Measurements from ENCODE around the gene GLYATL3.
"Not testable (repeated sequence)": the region's sequence is repeated elsewhere in the genome, so short reads cannot be mapped to it uniquely, and the experiment has no call there.

Gene GLYATL3

GRCh38 chr6:49499623-49500022, at the start of gene GLYATL3:
Gene GLYATL3, plus strand, starts transcription at chr6:49499923. Its CDS starts 12,068 bp downstream, at chr6:49511991.
- Histone ChIP-seq H3K27me3 (replicated peaks; ENCODE audit: control insufficient read depth, insufficient read depth, low read length) (no peaks in the 10 kb centered on the region), H3K4me1 (ENCODE audit: control insufficient read depth, insufficient read depth, low read length) (no peaks in the 10 kb centered on the region), H3K36me3 (ENCODE audit: control insufficient read depth, insufficient read depth, low read length, severe bottlenecking) (no peaks in the 10 kb centered on the region), H3K4me3 (ENCODE audit: low read length) (no peak within 1 kb of the TSS), H3K9ac (ENCODE audit: low read length) (no peak within 1 kb of the TSS), H3K9me3 (ENCODE audit: control insufficient read depth, low read length) (no peaks in the 10 kb centered on the region)
- no peak for DNase-seq (ENCODE audit: low read depth)

DNA sequence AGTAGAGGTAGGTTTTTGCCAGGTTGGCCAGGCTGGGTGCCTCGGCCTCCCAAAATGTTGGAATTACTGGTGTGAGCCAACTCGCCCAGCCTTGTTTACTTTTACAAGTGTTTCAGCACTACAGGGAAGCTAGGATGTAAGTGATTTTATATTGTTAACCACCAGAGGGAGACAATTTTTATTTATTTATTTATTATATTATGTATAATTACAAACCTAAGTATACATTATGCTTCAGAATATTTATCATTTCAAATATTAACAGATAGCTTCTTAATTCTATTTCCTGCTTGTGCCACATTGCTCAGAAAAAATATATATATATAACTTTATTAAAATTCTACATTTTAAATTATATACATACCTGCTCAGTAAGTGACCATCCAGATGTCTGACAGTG, 46.5 kb upstream of the GLYATL3 start:
- H3K36me3 ChIP-seq (ENCODE audit: control insufficient read depth, insufficient read depth, low read length, severe bottlenecking), result peaks cover 60% of the 10 kb centered on the region
- H3K27me3 ChIP-seq (replicated peaks; ENCODE audit: control insufficient read depth, insufficient read depth, low read length), result no peaks in the 10 kb centered on the region
- H3K4me3 ChIP-seq (ENCODE audit: low read length), result no peak overlapping the region
- DNase-seq (ENCODE audit: low read depth), result peak; percentile 42
- H3K9me3 ChIP-seq (ENCODE audit: control insufficient read depth, low read length), result no peaks in the 10 kb centered on the region
- H3K4me1 ChIP-seq (ENCODE audit: control insufficient read depth, insufficient read depth, low read length), result peaks cover 9% of the 10 kb centered on the region
- no peak overlapping the region for H3K9ac ChIP-seq (ENCODE audit: low read length)

DNA sequence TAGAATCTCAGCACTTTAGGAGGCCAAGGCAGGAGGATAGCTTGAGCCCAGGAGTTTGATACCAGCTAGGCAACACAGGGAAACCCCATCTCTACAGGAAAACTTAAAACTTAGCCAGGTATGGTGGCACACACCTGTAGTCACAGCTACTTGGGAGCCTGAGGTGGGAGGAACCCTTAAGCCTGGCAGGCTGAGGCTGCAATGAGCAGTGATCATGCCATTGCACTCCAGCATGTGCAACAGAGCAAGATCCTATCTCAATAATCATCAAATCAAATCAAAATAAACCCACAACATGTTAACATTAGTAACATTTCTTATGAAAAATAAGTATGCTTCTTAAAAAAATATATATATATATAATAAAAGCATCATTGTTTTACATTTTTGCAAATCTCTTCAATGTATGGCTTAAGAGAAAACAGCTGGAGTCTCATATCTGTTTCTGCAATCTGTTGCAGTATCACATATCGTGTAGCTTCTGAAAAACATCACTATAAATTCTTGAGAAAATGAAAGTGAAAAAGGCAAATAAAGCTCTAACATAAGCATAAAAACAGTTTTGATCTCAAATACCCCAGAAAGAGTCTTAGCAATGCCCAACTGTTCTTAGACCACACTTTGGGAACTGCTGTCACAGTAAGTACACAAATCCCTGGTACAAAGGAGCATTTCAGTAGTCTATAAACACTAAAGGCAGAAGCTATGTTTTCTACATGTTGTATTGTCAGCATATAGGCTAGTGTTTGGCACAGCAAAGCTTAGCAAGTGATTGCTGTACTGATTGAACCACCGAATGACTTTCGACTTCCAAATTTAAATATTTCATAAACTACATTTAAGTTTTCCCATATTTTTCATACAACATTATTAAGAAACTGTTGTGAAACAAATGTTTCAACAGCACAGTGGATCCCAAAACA, 44.7 kb upstream of the GLYATL3 start:
- Histone ChIP-seq H3K9me3 (ENCODE audit: control insufficient read depth, low read length) (no peaks in the 10 kb centered on the region), H3K4me3 (ENCODE audit: low read length) (no peak overlapping the region), H3K27me3 (replicated peaks; ENCODE audit: control insufficient read depth, insufficient read depth, low read length) (no peaks in the 10 kb centered on the region), H3K9ac (ENCODE audit: low read length) (no peak overlapping the region), H3K4me1 (ENCODE audit: control insufficient read depth, insufficient read depth, low read length) (peaks cover 9% of the 10 kb centered on the region), H3K36me3 (ENCODE audit: control insufficient read depth, insufficient read depth, low read length, severe bottlenecking) (peaks cover 56% of the 10 kb centered on the region)
- DNase-seq (ENCODE audit: low read depth), result no peak

DNA sequence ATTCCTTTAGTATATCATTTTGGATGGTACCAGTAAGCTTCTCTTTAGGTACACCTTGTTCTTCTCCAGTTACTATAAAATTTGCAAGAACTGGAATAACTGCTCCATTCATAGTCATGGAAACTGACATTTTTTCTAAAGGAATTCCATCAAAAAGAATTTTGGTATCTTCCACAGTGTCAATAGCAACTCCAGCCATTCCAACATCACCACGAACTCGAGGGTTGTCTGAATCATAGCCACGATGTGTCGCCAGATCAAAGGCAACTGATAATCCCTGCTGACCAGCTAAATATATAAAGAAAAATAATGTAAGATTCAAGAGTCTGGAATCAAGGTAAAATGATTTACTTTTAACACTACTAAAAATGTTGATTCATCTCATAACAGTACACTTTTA, 42.0 kb upstream of the GLYATL3 start:
- no peak for DNase-seq (ENCODE audit: low read depth)
- H3K36me3 ChIP-seq (ENCODE audit: control insufficient read depth, insufficient read depth, low read length, severe bottlenecking), result peaks cover 40% of the 10 kb centered on the region
- no peaks in the 10 kb centered on the region for H3K27me3 ChIP-seq (replicated peaks; ENCODE audit: control insufficient read depth, insufficient read depth, low read length)

DNA sequence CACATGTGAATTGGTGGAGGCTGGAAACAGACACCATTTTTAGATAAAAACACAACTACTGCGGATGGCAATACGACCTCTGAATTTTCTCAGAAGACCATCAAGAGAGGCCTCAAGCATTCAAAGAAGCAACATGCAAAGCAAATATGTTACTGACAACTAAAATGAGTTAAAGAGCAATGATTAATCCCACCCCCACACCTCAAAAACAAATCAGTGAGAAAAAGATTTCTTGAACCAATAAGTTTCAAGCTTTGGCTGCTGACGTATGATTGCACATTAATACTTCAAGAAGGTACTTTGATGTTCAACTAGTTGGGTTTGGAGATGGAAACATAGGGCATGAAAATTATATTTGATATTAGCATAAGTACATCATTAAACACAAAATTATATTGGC, 37.7 kb upstream of the GLYATL3 start:
- peak overlapping the region; percentile 94 for H3K9ac ChIP-seq (ENCODE audit: low read length)
- H3K4me3 ChIP-seq (ENCODE audit: low read length), result peak overlapping the region; percentile 96
- no peaks in the 10 kb centered on the region for H3K27me3 ChIP-seq (replicated peaks; ENCODE audit: control insufficient read depth, insufficient read depth, low read length)
- peaks cover 20% of the 10 kb centered on the region for H3K36me3 ChIP-seq (ENCODE audit: control insufficient read depth, insufficient read depth, low read length, severe bottlenecking)
- peaks cover 23% of the 10 kb centered on the region for H3K4me1 ChIP-seq (ENCODE audit: control insufficient read depth, insufficient read depth, low read length)
- H3K9me3 ChIP-seq (ENCODE audit: control insufficient read depth, low read length), result no peaks in the 10 kb centered on the region
- peak; percentile 43 for DNase-seq (ENCODE audit: low read depth)

More for the DNA sequence above, 42.0 kb upstream of the GLYATL3 start:
- Histone ChIP-seq H3K9me3 (ENCODE audit: control insufficient read depth, low read length) (no peaks in the 10 kb centered on the region), H3K9ac (ENCODE audit: low read length) (no peak overlapping the region), H3K4me3 (ENCODE audit: low read length) (no peak overlapping the region), H3K4me1 (ENCODE audit: control insufficient read depth, insufficient read depth, low read length) (peaks cover 27% of the 10 kb centered on the region)

DNA sequence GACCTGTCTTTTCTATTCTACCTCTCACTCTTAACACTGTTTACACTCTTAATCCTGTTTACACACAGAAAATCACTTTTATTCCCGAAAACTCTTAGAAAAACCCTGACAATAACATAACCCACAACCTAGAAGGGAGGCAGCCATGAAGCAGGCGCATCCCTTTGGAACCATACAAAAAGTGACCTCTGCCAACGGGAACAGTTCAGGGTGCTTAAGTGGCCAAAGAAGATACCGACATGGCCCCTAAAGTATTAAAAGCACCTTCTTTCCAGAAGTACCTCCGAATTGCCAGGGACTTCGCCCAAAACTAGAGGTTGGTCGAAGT, 37.2 kb upstream of the GLYATL3 start:
- Histone ChIP-seq H3K4me3 (ENCODE audit: low read length) (peak overlapping the region; percentile 96), H3K36me3 (ENCODE audit: control insufficient read depth, insufficient read depth, low read length, severe bottlenecking) (peaks cover 15% of the 10 kb centered on the region), H3K4me1 (ENCODE audit: control insufficient read depth, insufficient read depth, low read length) (peaks cover 23% of the 10 kb centered on the region), H3K27me3 (replicated peaks; ENCODE audit: control insufficient read depth, insufficient read depth, low read length) (no peaks in the 10 kb centered on the region), H3K9me3 (ENCODE audit: control insufficient read depth, low read length) (no peaks in the 10 kb centered on the region), H3K9ac (ENCODE audit: low read length) (peak overlapping the region; percentile 94)
- DNase-seq (ENCODE audit: low read depth), result peak; percentile 28

DNA sequence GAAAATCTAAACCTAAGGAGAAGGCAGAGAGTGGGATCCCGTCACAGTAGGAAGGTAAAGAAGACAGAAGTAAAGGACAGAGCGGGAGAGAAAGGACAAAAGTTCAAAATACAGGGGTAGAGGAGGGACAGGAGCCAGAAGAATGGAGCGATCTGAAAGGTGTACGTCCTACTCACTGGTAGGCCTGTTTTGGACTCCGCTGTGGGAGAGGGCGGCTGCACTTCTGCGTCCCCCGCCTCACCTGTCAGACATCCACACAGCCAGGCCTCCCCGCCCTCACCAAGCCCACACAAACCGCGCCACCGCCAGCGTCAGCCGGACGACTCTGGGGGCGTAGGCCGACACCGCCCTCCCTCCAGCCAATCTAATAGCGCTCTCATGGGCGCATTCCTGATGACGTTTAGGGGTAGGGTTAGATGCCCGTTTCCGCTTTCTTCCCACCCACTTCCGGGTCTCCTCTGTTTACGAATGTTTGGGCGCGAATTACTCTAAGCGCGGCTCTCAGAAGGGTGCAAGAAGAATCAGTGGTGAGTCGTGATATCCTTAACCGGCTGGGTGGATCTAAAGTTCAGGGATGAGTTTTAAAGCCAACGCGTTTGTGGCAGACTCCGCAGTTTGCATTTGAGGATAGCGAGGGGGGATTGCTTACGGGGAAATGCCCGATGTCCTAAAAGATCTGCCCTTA, 36.7 kb upstream of the GLYATL3 start, which contains the start of the genes CENPQ and MMUT:
CENPQ (plus strand) TSS at position 444 of the 685 bp plus-strand sequence. CDS start 6,807 bp downstream, outside the sequence.
MMUT (minus strand) TSS at position 327 of the 685 bp plus-strand sequence. CDS start 3,787 bp downstream, outside the sequence.
- peaks cover 23% of the 10 kb centered on the region for H3K4me1 ChIP-seq (ENCODE audit: control insufficient read depth, insufficient read depth, low read length)
- peak within 1 kb of the TSS; percentile 94 for H3K9ac ChIP-seq (ENCODE audit: low read length)
- no peaks in the 10 kb centered on the region for H3K27me3 ChIP-seq (replicated peaks; ENCODE audit: control insufficient read depth, insufficient read depth, low read length)
- peaks cover 11% of the 10 kb centered on the region for H3K36me3 ChIP-seq (ENCODE audit: control insufficient read depth, insufficient read depth, low read length, severe bottlenecking)
- peak within 1 kb of the TSS; percentile 96 for H3K4me3 ChIP-seq (ENCODE audit: low read length)
- no peaks in the 10 kb centered on the region for H3K9me3 ChIP-seq (ENCODE audit: control insufficient read depth, low read length)
- peak; percentile 99 for DNase-seq (ENCODE audit: low read depth)

DNA sequence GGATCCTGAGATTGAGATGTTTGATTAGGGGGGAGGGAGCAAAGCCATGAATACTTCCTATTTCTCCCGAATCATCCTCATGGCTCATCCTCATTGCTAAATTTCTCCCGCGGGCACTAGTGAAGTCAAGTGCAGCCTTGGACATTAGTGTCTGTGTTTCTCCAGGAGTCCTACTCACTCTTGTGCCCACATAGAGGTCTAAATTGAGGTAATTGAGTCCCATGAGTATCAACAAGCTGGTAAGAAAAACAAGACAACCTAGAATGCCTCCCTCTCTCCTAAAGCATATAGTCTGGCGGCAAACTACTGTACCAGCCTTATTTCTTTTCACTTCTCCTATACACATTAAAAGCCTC, 36.1 kb upstream of the GLYATL3 start:
- H3K4me3 ChIP-seq (ENCODE audit: low read length), result peak overlapping the region; percentile 96
- H3K27me3 ChIP-seq (replicated peaks; ENCODE audit: control insufficient read depth, insufficient read depth, low read length), result no peaks in the 10 kb centered on the region
- H3K9ac ChIP-seq (ENCODE audit: low read length), result peak overlapping the region; percentile 94
- peaks cover 6% of the 10 kb centered on the region for H3K36me3 ChIP-seq (ENCODE audit: control insufficient read depth, insufficient read depth, low read length, severe bottlenecking)
- peaks cover 23% of the 10 kb centered on the region for H3K4me1 ChIP-seq (ENCODE audit: control insufficient read depth, insufficient read depth, low read length)
- H3K9me3 ChIP-seq (ENCODE audit: control insufficient read depth, low read length), result no peaks in the 10 kb centered on the region
- DNase-seq (ENCODE audit: low read depth), result peak; percentile 22

DNA sequence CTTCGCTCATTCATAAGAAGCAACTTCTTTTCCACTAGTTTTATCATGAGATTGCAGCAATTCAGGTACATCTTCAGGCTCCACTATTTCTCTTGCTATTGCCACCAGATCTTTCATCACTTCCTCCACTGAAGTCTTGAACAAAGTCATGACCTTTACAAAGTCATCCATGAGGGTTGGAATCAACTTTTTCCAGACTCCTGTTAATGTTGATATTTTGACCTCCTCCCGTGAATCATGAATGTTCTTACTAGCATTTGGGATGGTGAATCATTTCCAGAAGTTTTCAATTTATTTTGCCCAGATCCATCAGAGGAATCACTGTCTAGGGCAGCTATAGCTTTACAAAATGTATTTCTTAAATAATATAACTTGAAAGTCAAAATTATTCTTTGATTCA, 35.0 kb upstream of the GLYATL3 start:
- no peaks in the 10 kb centered on the region for H3K9me3 ChIP-seq (ENCODE audit: control insufficient read depth, low read length)
- H3K4me1 ChIP-seq (ENCODE audit: control insufficient read depth, insufficient read depth, low read length), result peaks cover 23% of the 10 kb centered on the region
- H3K9ac ChIP-seq (ENCODE audit: low read length), result no peak overlapping the region
- H3K4me3 ChIP-seq (ENCODE audit: low read length), result no peak overlapping the region
- no peaks in the 10 kb centered on the region for H3K36me3 ChIP-seq (ENCODE audit: control insufficient read depth, insufficient read depth, low read length, severe bottlenecking)
- no peak for DNase-seq (ENCODE audit: low read depth)
- no peaks in the 10 kb centered on the region for H3K27me3 ChIP-seq (replicated peaks; ENCODE audit: control insufficient read depth, insufficient read depth, low read length)

DNA sequence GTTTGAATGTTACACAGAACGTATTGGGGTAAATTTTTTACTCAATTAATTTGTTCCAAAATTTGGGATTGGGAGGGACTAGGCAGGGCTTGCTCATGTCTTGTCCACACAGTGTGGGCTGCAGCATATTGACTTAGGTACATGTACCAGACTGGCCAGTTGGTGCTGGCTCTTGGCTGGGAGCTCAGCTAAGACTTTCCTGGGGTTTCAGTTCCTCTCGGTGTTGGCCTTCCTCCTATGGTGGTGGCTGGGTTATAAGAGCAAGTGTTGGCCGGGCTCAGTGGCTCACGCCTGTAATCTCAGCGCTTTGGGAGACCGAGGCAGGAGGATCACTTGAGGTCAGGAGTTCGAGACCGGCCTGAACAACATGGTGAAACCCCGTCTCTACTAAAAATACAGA, 31.7 kb upstream of the GLYATL3 start:
- Histone ChIP-seq H3K27me3 (replicated peaks; ENCODE audit: control insufficient read depth, insufficient read depth, low read length) (no peaks in the 10 kb centered on the region), H3K9ac (ENCODE audit: low read length) (no peak overlapping the region), H3K9me3 (ENCODE audit: control insufficient read depth, low read length) (no peaks in the 10 kb centered on the region), H3K4me3 (ENCODE audit: low read length) (no peak overlapping the region), H3K36me3 (ENCODE audit: control insufficient read depth, insufficient read depth, low read length, severe bottlenecking) (peaks cover 7% of the 10 kb centered on the region), H3K4me1 (ENCODE audit: control insufficient read depth, insufficient read depth, low read length) (peaks cover 6% of the 10 kb centered on the region)
- no peak for DNase-seq (ENCODE audit: low read depth)

GRCh38 chr6:49476564-49476963, 23.2 kb upstream of the GLYATL3 start:
- DNase-seq (ENCODE audit: low read depth); H3K36me3 ChIP-seq (ENCODE audit: control insufficient read depth, insufficient read depth, low read length, severe bottlenecking); H3K4me1 ChIP-seq (ENCODE audit: control insufficient read depth, insufficient read depth, low read length); H3K9me3 ChIP-seq (ENCODE audit: control insufficient read depth, low read length); H3K4me3 ChIP-seq (ENCODE audit: low read length); H3K9ac ChIP-seq (ENCODE audit: low read length); H3K27me3 ChIP-seq (replicated peaks; ENCODE audit: control insufficient read depth, insufficient read depth, low read length): not testable (repeated sequence)

All from adipocyte (in vitro differentiated cells).